ENCODE results near the gene FAR2.

- TF ChIP-seq, protein P1, sequence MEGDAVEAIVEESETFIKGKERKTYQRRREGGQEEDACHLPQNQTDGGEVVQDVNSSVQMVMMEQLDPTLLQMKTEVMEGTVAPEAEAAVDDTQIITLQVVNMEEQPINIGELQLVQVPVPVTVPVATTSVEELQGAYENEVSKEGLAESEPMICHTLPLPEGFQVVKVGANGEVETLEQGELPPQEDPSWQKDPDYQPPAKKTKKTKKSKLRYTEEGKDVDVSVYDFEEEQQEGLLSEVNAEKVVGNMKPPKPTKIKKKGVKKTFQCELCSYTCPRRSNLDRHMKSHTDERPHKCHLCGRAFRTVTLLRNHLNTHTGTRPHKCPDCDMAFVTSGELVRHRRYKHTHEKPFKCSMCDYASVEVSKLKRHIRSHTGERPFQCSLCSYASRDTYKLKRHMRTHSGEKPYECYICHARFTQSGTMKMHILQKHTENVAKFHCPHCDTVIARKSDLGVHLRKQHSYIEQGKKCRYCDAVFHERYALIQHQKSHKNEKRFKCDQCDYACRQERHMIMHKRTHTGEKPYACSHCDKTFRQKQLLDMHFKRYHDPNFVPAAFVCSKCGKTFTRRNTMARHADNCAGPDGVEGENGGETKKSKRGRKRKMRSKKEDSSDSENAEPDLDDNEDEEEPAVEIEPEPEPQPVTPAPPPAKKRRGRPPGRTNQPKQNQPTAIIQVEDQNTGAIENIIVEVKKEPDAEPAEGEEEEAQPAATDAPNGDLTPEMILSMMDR (IDR thresholded peaks at IDR 0.05; ENCODE audit: insufficient read depth, low read length, poor library complexity, severe bottlenecking), result no peak
- TF ChIP-seq EZH2phosphoT487 (conservative IDR thresholded peaks at IDR 0.05; ENCODE audit: low read length), result no peak
These were observed 133.1 kb downstream of the FAR2 start for GRCh38 chr12:29282031-29282816.

Measured in SU-DHL-6 (cell line).